Adrenal gland (tissue), 5 donors: ENCODE data around the gene C11orf71.

ENCODE experiments used
- CTCF ChIP-seq, 6 experiments: fragments of 450-650 bp in 4 of 6; fragments of 200-600 bp in 2 of 6; sonication (generic) in 1 of 6; IDR thresholded peaks; 1 replicate in 5 of 6; 2 replicates in 1 of 6; pipeline versions ENCODE4 v1.5.1 to v1.8.0; 2016 to 2021; ENCODE audit warnings: antibody characterized with exemption in 6 of 6, mild to moderate bottlenecking in 2 of 6, moderate library complexity in 1 of 6
- POLR2A ChIP-seq, 2 donors: fragments of 450-650 bp; IDR thresholded peaks; one replicate each; pipeline ENCODE4 v1.6.1; 2017; ENCODE audit warnings: antibody characterized with exemption in 2 of 2, mild to moderate bottlenecking in 2 of 2, moderate library complexity in 1 of 2
- donor health status: DM: no; HTN: no; CAD: no.

- TF ChIP-seq CTCF (IDR thresholded peaks at IDR 0.05) (no peak), POLR2A (IDR thresholded peaks at IDR 0.05) (no peak)
Measured at GRCh38 chr11:114366331-114367243, 33.7 kb downstream of the C11orf71 start.
